ENCODE data around the gene GPR50. TPM values are rescaled to one million over a fixed set of nuclear protein-coding genes. Genes with fewer than 3 reads are reported as not detected.

The GPR50 gene
- polyA plus RNA-seq, 3 donors: 0.06 TPM; not detected in 2

DNA sequence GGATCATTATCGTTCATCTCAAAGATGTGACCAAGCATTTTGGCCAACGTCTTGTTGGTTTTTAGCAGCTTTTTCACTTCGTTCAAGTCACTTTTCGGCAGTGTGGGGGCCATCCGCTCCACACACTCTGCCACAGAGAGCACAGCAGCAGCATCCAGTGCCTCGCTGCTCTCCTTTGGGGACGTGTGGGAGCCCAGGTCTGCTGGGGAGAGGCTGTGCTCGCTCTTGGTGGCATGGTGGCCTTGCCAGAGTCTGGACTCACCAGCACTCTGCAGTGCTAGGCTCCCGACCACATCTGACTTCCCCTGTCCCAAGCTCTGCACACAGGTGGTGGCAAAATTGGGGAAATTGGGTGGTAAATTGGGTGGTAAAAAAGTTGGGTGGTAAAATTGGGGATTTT is 50.6 kb downstream of the GPR50 start:
- DNase-seq (ENCODE audit: low read depth in 3 of 3, low spot score in 2 of 3): no peak

DNA sequence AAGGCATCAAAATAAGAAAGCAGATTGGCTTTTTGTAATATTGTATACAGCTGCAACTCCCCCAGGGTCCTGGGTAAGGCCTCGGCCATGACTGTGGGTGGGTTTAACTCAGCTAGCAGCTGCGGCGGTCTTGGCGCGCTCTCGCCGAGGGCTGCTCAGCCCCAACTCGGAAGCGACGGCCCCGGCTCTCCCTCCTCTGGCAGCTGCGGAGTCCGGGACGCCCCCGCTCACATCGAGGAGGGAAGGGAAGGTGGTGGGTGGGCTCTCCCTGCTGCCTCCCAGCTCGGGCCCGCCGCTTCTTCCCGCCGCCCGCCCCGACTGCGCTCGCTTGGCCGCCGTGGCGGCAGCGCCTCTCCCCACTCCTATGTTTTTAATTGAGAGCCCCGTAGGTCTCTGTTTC is 51.2 kb downstream of the GPR50 start:
- DNase-seq (ENCODE audit: low read depth in 3 of 3, low spot score in 2 of 3): no peak

DNA sequence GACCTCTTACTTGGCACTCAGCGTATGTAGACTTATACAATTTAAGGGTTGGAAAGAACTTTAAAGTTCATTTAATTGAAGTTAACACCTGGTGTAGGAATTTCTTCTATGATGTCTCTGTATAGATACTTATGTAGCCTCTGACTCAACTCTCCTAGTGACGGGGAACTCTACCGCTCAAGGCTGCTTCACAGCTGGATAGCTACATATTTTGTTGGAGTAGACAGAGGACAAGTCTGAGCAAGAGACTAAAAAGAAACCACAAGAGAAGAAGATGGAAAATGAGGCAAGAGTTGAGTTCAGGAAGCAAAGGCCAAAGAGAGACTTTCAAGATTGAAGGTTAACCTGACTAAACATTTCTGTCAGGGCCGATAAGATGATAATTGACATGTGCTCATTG is 52.6 kb downstream of the GPR50 start:
- no peak for DNase-seq (ENCODE audit: low read depth in 3 of 3, low spot score in 2 of 3)

Other genes with a start within 250 kb of the GPR50 start
- gene HMGB3, start 193.2 kb upstream of the GPR50 start, polyA plus RNA-seq (ENCODE audit: insufficient read length in 3 of 3): 100 to 1,000 TPM; 139 to 158 (median 152) TPM
- 10 to 100 TPM; 26.4 to 28.7 (median 28.7) TPM for gene VMA21, start 220.6 kb downstream of the GPR50 start, polyA plus RNA-seq (ENCODE audit: insufficient read length in 3 of 3)

All from right renal cortex interstitium (tissue), 3 donors.